ENCODE data around the gene OR2T29. TPM values are rescaled to one million over a fixed set of nuclear protein-coding genes. Genes with fewer than 3 reads are reported as not detected.

OR2T29 gene
- total and polyA plus RNA-seq, 2 of the 8 experiments (the other 6 are each of a cell fraction or from before 2014, with no cell fraction given), result not detected

Small RNA genes lying within 50 kb of the gene (small RNA-seq; reads per million reads assigned to genes)
- gene RF00019 (ENCODE audit: insufficient read depth), result not detected

Other genes starting within 250 kb of the OR2T29 start
- gene OR2M7, start 238.2 kb downstream of the OR2T29 start, total RNA-seq (2021; fragmentation: NEBNext Ultra II Directional; extraction: Animal tissue kit (Norgen Biotek cat#: 25700)), result not detected in 2 replicates
- gene OR2M7, start 238.2 kb downstream of the OR2T29 start, polyA plus RNA-seq (2011; rRNA removed), result not detected in 2 replicates
- not detected in 2 replicates for gene OR14C36, start 214.0 kb downstream of the OR2T29 start, total RNA-seq (2021; fragmentation: NEBNext Ultra II Directional; extraction: Animal tissue kit (Norgen Biotek cat#: 25700))
- gene OR14C36, start 214.0 kb downstream of the OR2T29 start, polyA plus RNA-seq (2011; rRNA removed), result not detected in 2 replicates
- gene OR2T4, start 201.1 kb downstream of the OR2T29 start, total RNA-seq (2021; fragmentation: NEBNext Ultra II Directional; extraction: Animal tissue kit (Norgen Biotek cat#: 25700)), result not detected in 2 replicates
- gene OR2T4, start 201.1 kb downstream of the OR2T29 start, polyA plus RNA-seq (2011; rRNA removed), result not detected in 2 replicates
- gene OR2T6, start 187.0 kb downstream of the OR2T29 start, total RNA-seq (2021; fragmentation: NEBNext Ultra II Directional; extraction: Animal tissue kit (Norgen Biotek cat#: 25700)), result not detected in 2 replicates
- not detected in 2 replicates for gene OR2T6, start 187.0 kb downstream of the OR2T29 start, polyA plus RNA-seq (2011; rRNA removed)
- gene OR2T1, start 159.7 kb downstream of the OR2T29 start, total RNA-seq (2021; fragmentation: NEBNext Ultra II Directional; extraction: Animal tissue kit (Norgen Biotek cat#: 25700)), result not detected in 2 replicates
- gene OR2T1, start 159.7 kb downstream of the OR2T29 start, polyA plus RNA-seq (2011; rRNA removed), result not detected in 2 replicates
- gene OR2T2, start 117.1 kb downstream of the OR2T29 start, total RNA-seq (2021; fragmentation: NEBNext Ultra II Directional; extraction: Animal tissue kit (Norgen Biotek cat#: 25700)), result not detected in 2 replicates
- gene OR2T2, start 117.1 kb downstream of the OR2T29 start, polyA plus RNA-seq (2011; rRNA removed), result not detected in 2 replicates
- gene OR2T3, start 89.4 kb downstream of the OR2T29 start, total RNA-seq (2021; fragmentation: NEBNext Ultra II Directional; extraction: Animal tissue kit (Norgen Biotek cat#: 25700)), result not detected in 2 replicates
- gene OR2T3, start 89.4 kb downstream of the OR2T29 start, polyA plus RNA-seq (2011; rRNA removed), result not detected in 2 replicates
- gene OR2T5, start 74.2 kb downstream of the OR2T29 start, total RNA-seq (2021; fragmentation: NEBNext Ultra II Directional; extraction: Animal tissue kit (Norgen Biotek cat#: 25700)), result not detected in 2 replicates
- not detected in 2 replicates for gene OR2T5, start 74.2 kb downstream of the OR2T29 start, polyA plus RNA-seq (2011; rRNA removed)
- not detected in 2 replicates for gene OR2G6, start 54.7 kb downstream of the OR2T29 start, total RNA-seq (2021; fragmentation: NEBNext Ultra II Directional; extraction: Animal tissue kit (Norgen Biotek cat#: 25700))
- gene OR2G6, start 54.7 kb downstream of the OR2T29 start, polyA plus RNA-seq (2011; rRNA removed), result not detected in 2 replicates
- gene OR2T34, start 12.0 kb upstream of the OR2T29 start, total RNA-seq (2021; fragmentation: NEBNext Ultra II Directional; extraction: Animal tissue kit (Norgen Biotek cat#: 25700)), result not detected in 2 replicates
- not detected in 2 replicates for gene OR2T34, start 12.0 kb upstream of the OR2T29 start, polyA plus RNA-seq (2011; rRNA removed)
- gene OR2T10, start 34.9 kb upstream of the OR2T29 start, total RNA-seq (2021; fragmentation: NEBNext Ultra II Directional; extraction: Animal tissue kit (Norgen Biotek cat#: 25700)), result not detected in 2 replicates
- gene OR2T10, start 34.9 kb upstream of the OR2T29 start, polyA plus RNA-seq (2011; rRNA removed), result not detected in 2 replicates
- not detected in 2 replicates for gene OR2T11, start 72.3 kb upstream of the OR2T29 start, total RNA-seq (2021; fragmentation: NEBNext Ultra II Directional; extraction: Animal tissue kit (Norgen Biotek cat#: 25700))
- gene OR2T11, start 72.3 kb upstream of the OR2T29 start, polyA plus RNA-seq (2011; rRNA removed), result not detected in 2 replicates
- gene OR2T35, start 82.5 kb upstream of the OR2T29 start, total RNA-seq (2021; fragmentation: NEBNext Ultra II Directional; extraction: Animal tissue kit (Norgen Biotek cat#: 25700)), result not detected in 2 replicates
- not detected in 2 replicates for gene OR2T35, start 82.5 kb upstream of the OR2T29 start, polyA plus RNA-seq (2011; rRNA removed)
- not detected in 2 replicates for gene OR2T27, start 92.8 kb upstream of the OR2T29 start, total RNA-seq (2021; fragmentation: NEBNext Ultra II Directional; extraction: Animal tissue kit (Norgen Biotek cat#: 25700))
- not detected in 2 replicates for gene OR2T27, start 92.8 kb upstream of the OR2T29 start, polyA plus RNA-seq (2011; rRNA removed)
- not detected in 2 replicates for gene OR14I1, start 140.0 kb upstream of the OR2T29 start, total RNA-seq (2021; fragmentation: NEBNext Ultra II Directional; extraction: Animal tissue kit (Norgen Biotek cat#: 25700))
- gene OR14I1, start 140.0 kb upstream of the OR2T29 start, polyA plus RNA-seq (2011; rRNA removed), result not detected in 2 replicates
- not detected in 2 replicates for gene LYPD8, start 193.0 kb upstream of the OR2T29 start, total RNA-seq (2021; fragmentation: NEBNext Ultra II Directional; extraction: Animal tissue kit (Norgen Biotek cat#: 25700))
- gene LYPD8, start 193.0 kb upstream of the OR2T29 start, polyA plus RNA-seq (2011; rRNA removed), result not detected in 2 replicates